Progenitor cell of endocrine pancreas (in vitro differentiated cells): ENCODE measurements around the gene KCTD21. TPM values are rescaled to one million over a fixed set of nuclear protein-coding genes. Genes with fewer than 3 reads are reported as not detected.

ENCODE experiments used
- DNase-seq: peaks from one replicate; pipeline ENCODE4 v3.0.0; 2021; ENCODE audit warnings: low spot score; ENCODE audit not compliant: unreplicated experiment
- H3K27ac Mint-ChIP-seq: 2 replicates; pipeline ENCODE4 v1.8.0; 2021; ENCODE audit warnings: mild to moderate bottlenecking, moderate library complexity, mixed read lengths
- H3K27me3 Mint-ChIP-seq: 2 replicates; pipeline ENCODE4 v1.8.0; 2021; ENCODE audit warnings: mixed read lengths
- H3K36me3 Mint-ChIP-seq: 2 replicates; pipeline ENCODE4 v1.8.0; 2022; ENCODE audit warnings: mixed read lengths; ENCODE audit not compliant: insufficient read depth
- H3K4me1 Mint-ChIP-seq: 2 replicates; pipeline ENCODE4 v1.8.0; 2021; ENCODE audit warnings: low read depth, mixed read lengths
- H3K4me3 Mint-ChIP-seq: 2 replicates; pipeline ENCODE4 v1.8.0; 2021; ENCODE audit warnings: low read depth, mild to moderate bottlenecking, moderate library complexity, mixed read lengths
- H3K9me3 Mint-ChIP-seq: 2 replicates; pipeline ENCODE4 v1.8.0; 2021; ENCODE audit warnings: low read depth, mixed read lengths
- CTCF ChIP-seq: fragments of 200-600 bp; sonication (generic); IDR thresholded peaks from one replicate; pipeline ENCODE4 v1.5.0; 2021; ENCODE audit warnings: antibody characterized with exemption, mild to moderate bottlenecking; ENCODE audit not compliant: unreplicated experiment
- total RNA-seq: library from RNA; stranded (reverse); gene quantifications from 2 replicates; pipeline ENCODE4 v1.2.1, GENCODE V29; 2021

Gene KCTD21
- total RNA-seq, 1 donor from 2014 or later, result 7.4 TPM

- Mint-ChIP-seq H3K36me3 (peaks cover 4% of the 10 kb centered on the region), H3K27ac (no peak overlapping the region), H3K4me3 (no peak overlapping the region), H3K27me3 (no peaks in the 10 kb centered on the region), H3K9me3 (no peaks in the 10 kb centered on the region), H3K4me1 (peaks cover 20% of the 10 kb centered on the region)
- TF ChIP-seq CTCF, result no peak
- DNase-seq, result no peak
Measured at GRCh38 chr11:78192911-78193351, 4.5 kb upstream of the KCTD21 start.

GRCh38 chr11:78192223-78192719, 3.8 kb upstream of the KCTD21 start:
- TF ChIP-seq CTCF, result no peak
- Mint-ChIP-seq H3K36me3 (peaks cover 3% of the 10 kb centered on the region), H3K27me3 (no peaks in the 10 kb centered on the region), H3K9me3 (no peaks in the 10 kb centered on the region), H3K27ac (no peak overlapping the region), H3K4me3 (no peak overlapping the region), H3K4me1 (peaks cover 26% of the 10 kb centered on the region)
- DNase-seq, result no peak

- H3K27me3 Mint-ChIP-seq, result no peaks in the 10 kb centered on the region
- H3K36me3 Mint-ChIP-seq, result peaks cover under 1% of the 10 kb centered on the region
- no peak for DNase-seq
- H3K9me3 Mint-ChIP-seq, result no peaks in the 10 kb centered on the region
- peak overlapping the region; percentile 31 for H3K4me3 Mint-ChIP-seq
- H3K27ac Mint-ChIP-seq, result no peak overlapping the region
- no peak for TF ChIP-seq CTCF
- peaks cover 30% of the 10 kb centered on the region for H3K4me1 Mint-ChIP-seq
Measured at GRCh38 chr11:78190871-78191538, 2.6 kb upstream of the KCTD21 start.

- H3K4me1 Mint-ChIP-seq, result peaks cover 30% of the 10 kb centered on the region
- peak overlapping the region; percentile 94 for H3K4me3 Mint-ChIP-seq
- no peaks in the 10 kb centered on the region for H3K36me3 Mint-ChIP-seq
- no peak for DNase-seq
- H3K9me3 Mint-ChIP-seq, result no peaks in the 10 kb centered on the region
- TF ChIP-seq CTCF, result no peak
- no peaks in the 10 kb centered on the region for H3K27me3 Mint-ChIP-seq
- no peak overlapping the region for H3K27ac Mint-ChIP-seq
Measured at GRCh38 chr11:78190374-78190773, 1.9 kb upstream of the KCTD21 start.

GRCh38 chr11:78189851-78190250, 1.4 kb upstream of the KCTD21 start:
- no peak overlapping the region for H3K27ac Mint-ChIP-seq
- H3K27me3 Mint-ChIP-seq, result no peaks in the 10 kb centered on the region
- no peak for TF ChIP-seq CTCF
- no peaks in the 10 kb centered on the region for H3K9me3 Mint-ChIP-seq
- H3K36me3 Mint-ChIP-seq, result no peaks in the 10 kb centered on the region
- no peak for DNase-seq
- peaks cover 30% of the 10 kb centered on the region for H3K4me1 Mint-ChIP-seq
- peak overlapping the region; percentile 94 for H3K4me3 Mint-ChIP-seq
